Activated CD8-positive, alpha-beta memory T cell treated with anti-CD3 and anti-CD28 coated beads, Interleukin-2, amount 50 U/mL, for 24 hours (primary cell): ENCODE measurements around the gene LRP8.

Experiments used
- DNase-seq: peaks from one replicate; pipeline ENCODE4 v3.0.0-alpha.2; 2020; ENCODE audit errors: extremely low read depth

The LRP8 gene

GRCh38 chr1:53304527-53304926, 23.3 kb downstream of the LRP8 start:
- no peak for DNase-seq

- DNase-seq: no peak
Observed at GRCh38 chr1:53303726-53304515, 23.9 kb downstream of the LRP8 start.

GRCh38 chr1:53303243-53303642, 24.6 kb downstream of the LRP8 start:
- DNase-seq: no peak

GRCh38 chr1:53299233-53299632, 28.6 kb downstream of the LRP8 start:
- no peak for DNase-seq

GRCh38 chr1:53298045-53298637, 29.7 kb downstream of the LRP8 start:
- no peak for DNase-seq

- DNase-seq: no peak
Observed at GRCh38 chr1:53297195-53297594, 30.7 kb downstream of the LRP8 start.

- DNase-seq: no peak
Observed at GRCh38 chr1:53296117-53296749, 31.6 kb downstream of the LRP8 start.

GRCh38 chr1:53295726-53296116, 32.1 kb downstream of the LRP8 start:
- DNase-seq: no peak

GRCh38 chr1:53295295-53295694, 32.6 kb downstream of the LRP8 start:
- no peak for DNase-seq

GRCh38 chr1:53294567-53294966, 33.3 kb downstream of the LRP8 start:
- peak; percentile 6 for DNase-seq

- no peak for DNase-seq
Observed at GRCh38 chr1:53294061-53294460, 33.8 kb downstream of the LRP8 start.

- no peak for DNase-seq
Observed at GRCh38 chr1:53293123-53293522, 34.7 kb downstream of the LRP8 start.

- no peak for DNase-seq
Observed at GRCh38 chr1:53292690-53293089, 35.2 kb downstream of the LRP8 start.

GRCh38 chr1:53291574-53291973, 36.3 kb downstream of the LRP8 start:
- DNase-seq: no peak

- no peak for DNase-seq
Observed at GRCh38 chr1:53288790-53289429, 39.0 kb downstream of the LRP8 start.

GRCh38 chr1:53288002-53288789, 39.7 kb downstream of the LRP8 start:
- DNase-seq: no peak

GRCh38 chr1:53286955-53287354, 40.9 kb downstream of the LRP8 start:
- no peak for DNase-seq

- DNase-seq: no peak
Observed at GRCh38 chr1:53285969-53286760, 41.7 kb downstream of the LRP8 start.

- no peak for DNase-seq
Observed at GRCh38 chr1:53285546-53285945, 42.3 kb downstream of the LRP8 start.

- no peak for DNase-seq
Observed at GRCh38 chr1:53284224-53285020, 43.4 kb downstream of the LRP8 start.
